HG03095 (cell line): ENCODE data around the gene CALR3.

Source experiments
- ATAC-seq: cut with Tn5 transposase; IDR thresholded peaks from one replicate; pipeline ENCODE4 v1.9.1; 2021; ENCODE audit warnings: moderate library complexity; ENCODE audit not compliant: unreplicated experiment

Gene CALR3

DNA sequence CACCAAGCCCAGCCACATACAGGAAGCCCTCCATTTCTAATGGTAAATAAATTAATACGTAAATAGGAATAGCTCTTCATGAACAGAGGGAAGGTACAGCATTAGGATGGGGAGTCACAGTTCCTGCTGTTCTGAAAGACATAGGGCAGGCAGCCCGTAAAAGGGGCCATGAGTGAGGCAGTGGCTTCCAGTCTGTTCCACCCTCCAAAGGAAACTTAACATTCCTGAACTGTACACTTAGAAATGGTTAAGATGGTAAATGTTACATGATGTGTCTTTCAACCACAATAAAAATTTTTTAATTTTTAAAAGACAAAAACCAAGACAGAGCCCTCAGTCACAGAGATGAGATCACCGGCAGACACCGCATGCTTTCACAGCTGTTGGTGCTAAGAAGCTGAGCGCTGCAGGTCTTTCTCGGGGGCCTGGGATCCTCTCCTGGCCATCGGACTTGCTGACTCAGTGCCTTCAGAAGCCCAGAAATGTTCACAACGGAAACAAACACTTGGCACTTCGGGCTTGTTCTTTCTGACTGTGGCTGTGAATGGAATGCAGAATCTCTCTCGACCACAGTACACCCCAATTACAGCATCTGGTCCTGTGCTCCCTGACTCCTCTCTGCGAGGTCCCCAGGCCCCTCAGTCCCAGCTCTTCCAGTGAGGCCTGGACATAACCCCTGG is 60.6 kb downstream of the CALR3 start:
- ATAC-seq = no peak

DNA sequence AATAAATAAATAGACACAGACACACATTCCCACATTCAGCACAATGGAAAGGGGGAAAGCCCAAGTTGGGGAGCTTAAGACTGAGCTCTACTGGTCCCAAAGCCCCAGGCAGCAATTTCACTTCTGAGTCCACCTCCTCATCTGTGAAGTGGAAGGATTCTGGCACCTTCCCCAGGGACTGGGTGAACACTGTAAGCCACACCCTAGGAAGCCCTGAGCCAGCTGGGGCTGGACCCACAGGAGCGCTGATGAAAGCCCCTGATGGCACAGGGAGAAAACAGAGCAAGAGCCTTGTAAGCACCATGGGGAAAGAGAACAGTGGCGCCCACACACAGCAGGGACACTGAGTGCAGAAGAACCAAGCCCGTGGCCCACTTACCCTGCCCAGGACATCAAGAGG is 62.0 kb downstream of the CALR3 start:
- ATAC-seq = no peak

DNA sequence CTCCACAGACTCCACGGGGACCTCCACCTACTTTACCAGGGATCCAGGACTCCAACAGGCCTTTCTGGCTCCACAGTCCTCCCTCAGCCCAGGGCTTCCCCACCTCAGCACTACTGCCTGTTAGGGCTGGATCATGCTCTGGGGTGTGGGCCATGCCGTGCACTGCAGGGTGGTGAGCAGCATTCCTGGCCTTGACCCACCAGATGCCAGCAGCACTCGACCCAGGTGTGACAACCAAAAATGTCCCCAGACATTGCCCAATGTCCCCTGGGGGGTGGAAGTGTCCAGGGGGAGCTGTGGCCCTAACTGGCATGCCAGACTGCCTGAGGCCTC is 66.2 kb downstream of the CALR3 start:
- no peak for ATAC-seq

DNA sequence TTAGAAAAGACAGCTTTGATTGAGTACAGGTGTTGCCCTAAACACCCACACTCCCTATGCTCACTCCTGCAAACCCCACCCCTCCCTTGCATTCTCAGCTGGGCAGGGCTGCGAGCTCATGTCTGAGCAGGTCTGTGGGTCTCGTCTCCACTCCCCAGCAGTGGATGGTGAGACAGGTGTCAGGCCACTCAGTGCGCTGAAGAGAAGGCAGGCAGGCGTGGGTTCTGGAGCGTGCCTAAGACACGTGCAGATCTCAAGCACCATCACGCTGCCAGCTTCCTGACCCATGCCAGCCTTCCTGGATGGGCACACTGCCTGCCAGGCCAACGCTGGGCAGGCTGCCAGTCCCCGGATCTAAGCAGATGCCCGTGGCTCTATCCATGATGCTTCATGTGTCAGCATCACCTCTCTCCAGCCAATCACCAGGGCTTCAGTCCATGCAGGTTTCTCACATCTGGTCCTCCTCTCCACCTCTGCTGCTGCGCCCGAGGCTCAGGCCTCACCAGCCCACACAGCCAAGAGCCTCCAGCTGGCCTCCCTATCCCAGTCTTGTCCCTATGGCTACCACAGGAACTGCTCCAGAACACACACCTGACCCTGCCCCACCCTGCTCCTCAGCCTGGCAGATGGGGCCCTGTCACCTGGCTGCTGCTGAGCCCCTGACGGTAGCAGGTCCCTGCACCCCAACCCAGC is 66.8 kb downstream of the CALR3 start:
- ATAC-seq = no peak
